ENCODE measurements around the gene GANAB.
"Not testable (repeated sequence)": the region's sequence is repeated elsewhere in the genome, so short reads cannot be mapped to it uniquely, and the experiment has no call there.

GANAB gene

GRCh38 chr11:62645946-62646824 is at the start of gene GANAB:
Gene GANAB, minus strand, starts transcription at chr11:62646613. Its CDS starts 14 bp downstream, at chr11:62646599.
- TF ChIP-seq, protein P1, sequence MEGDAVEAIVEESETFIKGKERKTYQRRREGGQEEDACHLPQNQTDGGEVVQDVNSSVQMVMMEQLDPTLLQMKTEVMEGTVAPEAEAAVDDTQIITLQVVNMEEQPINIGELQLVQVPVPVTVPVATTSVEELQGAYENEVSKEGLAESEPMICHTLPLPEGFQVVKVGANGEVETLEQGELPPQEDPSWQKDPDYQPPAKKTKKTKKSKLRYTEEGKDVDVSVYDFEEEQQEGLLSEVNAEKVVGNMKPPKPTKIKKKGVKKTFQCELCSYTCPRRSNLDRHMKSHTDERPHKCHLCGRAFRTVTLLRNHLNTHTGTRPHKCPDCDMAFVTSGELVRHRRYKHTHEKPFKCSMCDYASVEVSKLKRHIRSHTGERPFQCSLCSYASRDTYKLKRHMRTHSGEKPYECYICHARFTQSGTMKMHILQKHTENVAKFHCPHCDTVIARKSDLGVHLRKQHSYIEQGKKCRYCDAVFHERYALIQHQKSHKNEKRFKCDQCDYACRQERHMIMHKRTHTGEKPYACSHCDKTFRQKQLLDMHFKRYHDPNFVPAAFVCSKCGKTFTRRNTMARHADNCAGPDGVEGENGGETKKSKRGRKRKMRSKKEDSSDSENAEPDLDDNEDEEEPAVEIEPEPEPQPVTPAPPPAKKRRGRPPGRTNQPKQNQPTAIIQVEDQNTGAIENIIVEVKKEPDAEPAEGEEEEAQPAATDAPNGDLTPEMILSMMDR (conservative IDR thresholded peaks at IDR 0.05; ENCODE audit: low read length): no peak

DNA sequence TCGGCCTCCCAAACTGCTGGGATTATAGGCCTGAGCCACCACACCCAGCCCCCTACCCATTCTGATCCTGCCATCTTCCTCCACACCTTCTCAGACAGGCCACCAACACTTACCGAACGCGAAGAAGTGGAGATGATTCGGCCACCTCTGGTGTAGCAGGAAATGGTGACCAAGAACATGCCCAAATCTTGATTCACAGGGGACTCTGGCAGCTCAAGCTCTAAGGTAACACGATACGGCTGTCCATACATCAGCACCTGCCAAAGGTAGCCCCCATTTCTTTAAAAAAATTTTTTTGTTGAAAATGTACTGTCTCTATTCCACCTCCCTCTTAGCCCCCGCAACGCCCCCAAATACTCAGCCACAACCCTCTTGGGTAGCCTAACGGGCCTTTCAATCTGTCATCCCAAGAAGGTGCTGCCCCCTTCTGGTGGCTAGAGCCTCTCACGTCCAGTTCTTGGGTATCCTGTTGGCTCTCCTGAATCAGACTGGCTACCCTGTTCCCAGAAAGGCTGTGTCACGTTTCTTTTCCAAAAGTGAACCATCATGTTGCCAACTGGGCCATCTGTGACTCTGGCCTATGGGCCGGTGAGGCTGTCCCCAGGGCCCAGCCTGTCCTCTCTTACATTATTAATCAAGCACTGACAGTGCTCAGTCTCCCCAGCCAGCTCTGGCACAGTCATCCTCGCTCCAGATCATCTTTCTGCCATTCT is 48.2 kb upstream of the GANAB start:
- peak; percentile 85 for DNase-seq (ENCODE audit: low read depth)

More at GRCh38 chr11:62645946-62646824, at the start of gene GANAB:
- peak within 1 kb of the TSS; percentile 75 for H3K4me3 ChIP-seq (ENCODE audit: low read length)
- peak; percentile 97 for DNase-seq (ENCODE audit: low read depth)

GRCh38 chr11:62693624-62694023 is 47.2 kb upstream of the GANAB start:
- DNase-seq (ENCODE audit: low read depth); H3K4me3 ChIP-seq (ENCODE audit: low read length): not testable (repeated sequence)

More for the DNA sequence above, 48.2 kb upstream of the GANAB start:
- TF ChIP-seq, protein P1 (conservative IDR thresholded peaks at IDR 0.05; ENCODE audit: low read length): peak; percentile 90
- H3K4me3 ChIP-seq (ENCODE audit: low read length): no peak overlapping the region

GRCh38 chr11:62689421-62690183 is 43.2 kb upstream of the GANAB start, which contains the start of gene LRRN4CL:
Gene LRRN4CL, minus strand, starts transcription at chr11:62689530. Its CDS starts 1,022 bp downstream, at chr11:62688508.
- peak within 1 kb of the TSS; percentile 70 for H3K4me3 ChIP-seq (ENCODE audit: low read length)
- peak; percentile 99 for DNase-seq (ENCODE audit: low read depth)
- TF ChIP-seq, protein P1 (conservative IDR thresholded peaks at IDR 0.05; ENCODE audit: low read length): peak; percentile 16; the same call in 1 of the 2 replicates

DNA sequence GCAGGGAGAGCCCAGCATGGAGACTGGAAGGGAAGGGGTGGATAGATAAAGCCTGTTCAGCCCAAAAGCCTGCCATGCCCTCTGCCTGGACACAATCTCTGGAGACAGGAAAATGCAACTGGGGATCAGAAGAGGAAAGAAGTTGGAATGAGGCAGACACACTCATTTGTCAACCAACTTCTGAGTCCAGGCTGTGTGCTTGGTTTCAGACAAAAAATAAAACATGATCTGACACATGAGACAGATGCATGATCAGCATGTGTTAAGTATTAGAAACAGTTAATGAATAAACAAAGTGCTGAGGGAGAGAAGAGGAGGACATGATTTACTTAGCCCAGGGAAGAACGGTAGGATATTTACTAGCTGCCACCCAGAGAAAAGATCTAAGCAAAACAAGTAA is 42.1 kb upstream of the GANAB start:
- TF ChIP-seq, protein P1 (conservative IDR thresholded peaks at IDR 0.05; ENCODE audit: low read length): no peak
- DNase-seq (ENCODE audit: low read depth): peak; percentile 29
- peak overlapping the region; percentile 70 for H3K4me3 ChIP-seq (ENCODE audit: low read length)

GRCh38 chr11:62687508-62688396 is 41.3 kb upstream of the GANAB start:
- DNase-seq (ENCODE audit: low read depth): no peak
- H3K4me3 ChIP-seq (ENCODE audit: low read length): peak overlapping the region; percentile 70
- TF ChIP-seq, protein P1 (conservative IDR thresholded peaks at IDR 0.05; ENCODE audit: low read length): no peak

Measured in AG10803 (cell line).